GM18499 (cell line): ENCODE data around the gene EID3.
"Not testable (repeated sequence)": the region's sequence is repeated elsewhere in the genome, so short reads cannot be mapped to it uniquely, and the experiment has no call there.

Experiments
- ATAC-seq: cut with Tn5 transposase; IDR thresholded peaks from one replicate; pipeline ENCODE4 v1.9.1; 2021; ENCODE audit warnings: moderate number of reproducible peaks; ENCODE audit not compliant: insufficient read depth, unreplicated experiment

The EID3 gene

GRCh38 chr12:104288635-104289274 is 14.8 kb upstream of the EID3 start:
- ATAC-seq = peak; percentile 27

- no peak for ATAC-seq
These were observed 13.2 kb upstream of the EID3 start for GRCh38 chr12:104290320-104290719.

GRCh38 chr12:104290855-104291254 is 12.7 kb upstream of the EID3 start:
- no peak for ATAC-seq

- no peak for ATAC-seq
These were observed 11.5 kb upstream of the EID3 start for GRCh38 chr12:104291867-104292524.

GRCh38 chr12:104292872-104293794 is 10.4 kb upstream of the EID3 start:
- no peak for ATAC-seq

- ATAC-seq = not testable (repeated sequence)
These were observed 9.2 kb upstream of the EID3 start for GRCh38 chr12:104294158-104294859.

- ATAC-seq = no peak
These were observed 8.4 kb upstream of the EID3 start for GRCh38 chr12:104294927-104295668.

GRCh38 chr12:104295954-104296353 is 7.6 kb upstream of the EID3 start:
- no peak for ATAC-seq

GRCh38 chr12:104296718-104297117 is 6.8 kb upstream of the EID3 start:
- no peak for ATAC-seq

GRCh38 chr12:104297477-104298113 is 5.9 kb upstream of the EID3 start:
- no peak for ATAC-seq

GRCh38 chr12:104299842-104300481 is 3.6 kb upstream of the EID3 start:
- ATAC-seq = no peak

- ATAC-seq = no peak
These were observed 896 bp downstream of the EID3 start for GRCh38 chr12:104304261-104305009.

GRCh38 chr12:104305349-104305748 is 1.8 kb downstream of the EID3 start:
- no peak for ATAC-seq

- ATAC-seq = no peak
These were observed 2.8 kb downstream of the EID3 start for GRCh38 chr12:104306376-104306775.

GRCh38 chr12:104306943-104307654 is 3.6 kb downstream of the EID3 start:
- no peak for ATAC-seq

GRCh38 chr12:104307655-104308000 is 4.1 kb downstream of the EID3 start:
- ATAC-seq = no peak

- ATAC-seq = no peak
These were observed 6.0 kb downstream of the EID3 start for GRCh38 chr12:104309446-104309993.
